A549 (cell line): ENCODE measurements around the gene QKI.

Experiments
- CTCF ChIP-seq: fragments of >200 bp; sonication (Bioruptor Twin); formaldehyde crosslinking; IDR thresholded peaks from 3 replicates; pipeline ENCODE4 v1.5.1; 2016
- EP300 ChIP-seq, 2 experiments: fragments of >200 bp; sonication (Bioruptor Twin); formaldehyde crosslinking; IDR thresholded peaks; 2 replicates in 1 of 2; 3 replicates in 1 of 2; pipeline ENCODE4 v1.6.1; 2016 to 2017
- ESRRA ChIP-seq: fragments of 150-350 bp; IDR thresholded peaks from 2 replicates; pipeline ENCODE4 v1.6.1; 2014; ENCODE audit warnings: mild to moderate bottlenecking, low read length, borderline replicate concordance
- JUN ChIP-seq, 2 experiments: fragments of >200 bp; sonication (Bioruptor Twin); formaldehyde crosslinking; IDR thresholded peaks; 2 replicates in 1 of 2; 3 replicates in 1 of 2; pipeline ENCODE4 v1.6.1; 2016 to 2017
- JUNB ChIP-seq: fragments of >200 bp; sonication (Bioruptor Twin); formaldehyde crosslinking; IDR thresholded peaks from 2 replicates; pipeline ENCODE4 v1.6.1; 2016
- KDM1A ChIP-seq: fragments of 200-600 bp; sonication (generic); IDR thresholded peaks from 2 replicates; pipeline ENCODE4 v1.6.1; 2016; ENCODE audit warnings: low read depth, mild to moderate bottlenecking
- KDM5A ChIP-seq: fragments of 200-600 bp; sonication (generic); IDR thresholded peaks from 2 replicates; pipeline ENCODE4 v1.6.1; 2016; ENCODE audit warnings: antibody characterized with exemption, mild to moderate bottlenecking
- POLR2A ChIP-seq: IDR thresholded peaks from 2 replicates; pipeline ENCODE4 v1.6.1; 2012; ENCODE audit warnings: mild to moderate bottlenecking, low read length
- POLR2AphosphoS2 ChIP-seq: conservative IDR thresholded peaks from 2 replicates; pipeline ENCODE4 v1.6.1; 2012; ENCODE audit warnings: low read length, improper control_type of control experiment, inconsistent platforms
- RAD21 ChIP-seq, 2 experiments: fragments of >200 bp in 1 of 2; sonication (Bioruptor Twin) in 1 of 2; formaldehyde crosslinking in 1 of 2; IDR thresholded peaks in 1 of 2; conservative IDR thresholded peaks in 1 of 2; 2 replicates in 1 of 2; 3 replicates in 1 of 2; pipeline ENCODE4 v1.6.1; 2012 to 2018; ENCODE audit warnings: inconsistent platforms in 1 of 2
- RCOR1 ChIP-seq: fragments of 150-350 bp; IDR thresholded peaks from 2 replicates; pipeline ENCODE4 v1.6.1; 2014; ENCODE audit warnings: antibody characterized with exemption, low read length, low read depth
- RFX5 ChIP-seq: fragments of 450-650 bp; IDR thresholded peaks from 2 replicates; pipeline ENCODE4 v1.7.1; 2014; ENCODE audit warnings: antibody characterized with exemption, mild to moderate bottlenecking, moderate library complexity
- TP53 ChIP-seq: fragments of 250-450 bp; sonication (Bioruptor Pico); IDR thresholded peaks from 2 replicates; pipeline ENCODE4 v1.5.0; 2021; ENCODE audit warnings: mild to moderate bottlenecking, moderate library complexity

- TF ChIP-seq RFX5, result no peak
- TF ChIP-seq CTCF, result no peak
- TF ChIP-seq EP300 (IDR thresholded peaks at IDR 0.05), result no peak
- no peak for TF ChIP-seq POLR2AphosphoS2
- TF ChIP-seq POLR2A, result no peak
- TF ChIP-seq JUNB, result no peak
- no peak for TF ChIP-seq RCOR1
- TF ChIP-seq KDM5A, result no peak
- TF ChIP-seq TP53, result no peak
- TF ChIP-seq ESRRA, result no peak
- TF ChIP-seq RAD21 (conservative IDR thresholded peaks at IDR 0.05 in 1 of 2, IDR thresholded peaks at IDR 0.05 in 1 of 2), result no peak
- TF ChIP-seq JUN (IDR thresholded peaks at IDR 0.05), result no peak
- no peak for TF ChIP-seq KDM1A
Observed at GRCh38 chr6:163463180-163463579, 48.7 kb downstream of the QKI start.
